Lower leg skin (tissue), 4 donors: ENCODE measurements around the gene IQSEC3. TPM values are rescaled to one million over a fixed set of nuclear protein-coding genes. Genes with fewer than 3 reads are reported as not detected.

ENCODE experiments used
- DNase-seq, 2 donors: peaks; one replicate each; pipeline ENCODE4 v3.0.0-alpha.2; 2019; ENCODE audit warnings: low spot score in 2 of 2
- H3K4me3 ChIP-seq: fragments of 200-600 bp; sonication (generic); 2 replicates; pipeline ENCODE4 v1.5.1; 2017; ENCODE audit warnings: mild to moderate bottlenecking, low read depth; ENCODE audit not compliant: poor library complexity, severe bottlenecking
- CTCF ChIP-seq, 3 donors: fragments of 450-650 bp; IDR thresholded peaks; one replicate each; pipeline ENCODE4 v1.5.1; 2016; ENCODE audit warnings: antibody characterized with exemption in 3 of 3, mild to moderate bottlenecking in 3 of 3, moderate library complexity in 2 of 3
- POLR2A ChIP-seq, 2 donors: fragments of 450-650 bp; IDR thresholded peaks; one replicate each; pipeline ENCODE4 v1.6.1; 2016 to 2017; ENCODE audit warnings: antibody characterized with exemption in 2 of 2, mild to moderate bottlenecking in 1 of 2, moderate library complexity in 1 of 2
- WGBS, 2 donors: methylation state at CpG; one replicate each; pipeline ENCODE4 v1.1.5; 2018; 5-methylcytosine and 5-hydroxymethylcytosine counted together
- intact Hi-C: fragments of 100-400 bp; cut with DNase I; formaldehyde crosslinking; loops from one replicate; pipeline ENCODE4 v1.15.0; 2023; ENCODE audit warnings: low total_unique reads
- total RNA-seq, 4 donors: library from RNA; depleted of rRNA; stranded (reverse); fragments of >200 nt; gene quantifications; one replicate each; pipeline ENCODE4 v1.1.0, GENCODE V29; 2016

IQSEC3 gene
- total RNA-seq, 4 donors from 2014 or later, result 0.04 to 0.10 (median 0.05) TPM; not detected in 1

- no peak for DNase-seq
- no peak for TF ChIP-seq POLR2A (IDR thresholded peaks at IDR 0.05)
- no peak for TF ChIP-seq CTCF (IDR thresholded peaks at IDR 0.05)
- WGBS, 2 donors, result 72 to 75% methylated on average over 17 to 19 of the region's 19 CpGs
- intact Hi-C loops, result no loop called here
- no peak overlapping the region for H3K4me3 ChIP-seq
Observed at GRCh38 chr12:220946-221550, 154.5 kb downstream of the IQSEC3 start.

GRCh38 chr12:221736-222135 lies 155.2 kb downstream of the IQSEC3 start:
- no peak overlapping the region for H3K4me3 ChIP-seq
- WGBS, 2 donors, result 73 to 78% methylated on average over 6 of the region's 6 CpGs
- intact Hi-C loops, result no loop called here
- TF ChIP-seq CTCF (IDR thresholded peaks at IDR 0.05), result no peak
- no peak for TF ChIP-seq POLR2A (IDR thresholded peaks at IDR 0.05)
- no peak for DNase-seq

GRCh38 chr12:223841-224240 lies 157.3 kb downstream of the IQSEC3 start:
- WGBS, 2 donors, result 84 to 89% methylated on average over 11 of the region's 11 CpGs
- intact Hi-C loops, result no loop called here
- TF ChIP-seq POLR2A (IDR thresholded peaks at IDR 0.05) (no peak), CTCF (IDR thresholded peaks at IDR 0.05) (no peak)
- H3K4me3 ChIP-seq, result no peak overlapping the region
- DNase-seq, result no peak

- WGBS, 2 donors, result 94 to 97% methylated on average over 9 of the region's 9 CpGs
- TF ChIP-seq CTCF (IDR thresholded peaks at IDR 0.05), result no peak
- no peak for TF ChIP-seq POLR2A (IDR thresholded peaks at IDR 0.05)
- intact Hi-C loops, result no loop called here
- peak in 1 of 2 donors; percentile 81 for DNase-seq
- no peak overlapping the region for H3K4me3 ChIP-seq
Observed at GRCh38 chr12:224330-224729, 157.8 kb downstream of the IQSEC3 start.

- H3K4me3 ChIP-seq, result no peak overlapping the region
- intact Hi-C loops, result no loop called here
- WGBS, 2 donors, result 86 to 89% methylated on average over 18 of the region's 18 CpGs
- TF ChIP-seq POLR2A (IDR thresholded peaks at IDR 0.05), result no peak
- TF ChIP-seq CTCF (IDR thresholded peaks at IDR 0.05), result no peak
- peak in 1 of 2 donors; percentile 42 for DNase-seq
Observed at GRCh38 chr12:225012-225411, 158.4 kb downstream of the IQSEC3 start.

GRCh38 chr12:226401-226800 lies 159.8 kb downstream of the IQSEC3 start:
- no peak overlapping the region for H3K4me3 ChIP-seq
- DNase-seq, result peak in 1 of 2 donors; percentile 74
- intact Hi-C loops, result no loop called here
- no peak for TF ChIP-seq CTCF (IDR thresholded peaks at IDR 0.05)
- no peak for TF ChIP-seq POLR2A (IDR thresholded peaks at IDR 0.05)
- 76 to 82% methylated on average over 14 of the region's 14 CpGs for WGBS, 2 donors
